ENCODE data around the gene PDE11A. TPM values are rescaled to one million over a fixed set of nuclear protein-coding genes. Genes with fewer than 3 reads are reported as not detected.

Gene PDE11A
- total and polyA plus RNA-seq, 2 of the 8 experiments (the other 6 are each of a cell fraction or from before 2014, with no cell fraction given): 0.19 to 0.23 TPM

- TF ChIP-seq EZH2 (IDR thresholded peaks at IDR 0.05; ENCODE audit: low read depth, low read length, severe bottlenecking): no peak
- TF ChIP-seq SP4 (IDR thresholded peaks at IDR 0.05; ENCODE audit: low read length): no peak
- no peak for TF ChIP-seq BACH1 (IDR thresholded peaks at IDR 0.05; ENCODE audit: low read length)
- Histone ChIP-seq H2BK20ac (ENCODE audit: low read length) (no peak overlapping the region), H4K5ac (ENCODE audit: insufficient read length, low read depth, low read length) (no peak overlapping the region), H3K23ac (ENCODE audit: insufficient read length) (no peak overlapping the region), H3K36me3 (ENCODE audit: control insufficient read depth in 2 of 4, insufficient read depth in 4 of 4, low read length in 3 of 4) (no peaks in the 10 kb centered on the region), H3K14ac (ENCODE audit: insufficient read length) (no peak overlapping the region), H3K79me2 (ENCODE audit: control insufficient read depth in 1 of 2, insufficient read depth in 2 of 2, low read length in 2 of 2) (no peaks in the 10 kb centered on the region), H3K4me1 (replicated peaks in 1 of 4; ENCODE audit: control insufficient read depth in 3 of 4, insufficient read depth in 4 of 4, low read length in 3 of 4) (peaks cover 0 to 7% (median 2%) of the 10 kb centered on the region in 4 experiments; a peak in 3 of 7 replicates), H3K27me3 (replicated peaks in 1 of 4; ENCODE audit: control insufficient read depth in 3 of 4, extremely low read depth in 1 of 4, insufficient read depth in 3 of 4, low read length in 3 of 4) (no peaks in the 10 kb centered on the region), H2AK5ac (ENCODE audit: low read depth, low read length) (no peak overlapping the region), H4K8ac (ENCODE audit: extremely low read depth, insufficient read depth, low read length) (no peak overlapping the region), H2BK5ac (ENCODE audit: low read depth, low read length) (no peak overlapping the region), H3K23me2 (ENCODE audit: low read depth, low read length) (peaks cover 2% of the 10 kb centered on the region), H3K9me3 (ENCODE audit: insufficient read depth in 2 of 2, low read depth in 1 of 2, low read length in 1 of 2) (no peaks in the 10 kb centered on the region), H4K20me1 (replicated peaks in 1 of 2; ENCODE audit: control insufficient read depth in 1 of 2, insufficient read depth in 2 of 2, low read length in 2 of 2) (peaks cover 0 to 3% of the 10 kb centered on the region in 2 experiments), H3K79me1 (ENCODE audit: low read depth, low read length) (no peaks in the 10 kb centered on the region), H3K9ac (replicated peaks in 1 of 4; ENCODE audit: extremely low read depth in 1 of 4, low read depth in 3 of 4, low read length in 3 of 4) (no peak overlapping the region), H3K18ac (ENCODE audit: extremely low read depth, low read length) (no peak overlapping the region), H2BK15ac (ENCODE audit: low read length) (no peak overlapping the region), H4K91ac (replicated peaks; ENCODE audit: insufficient read length, low read length) (no peak overlapping the region), H2BK12ac (ENCODE audit: low read depth, low read length) (no peak overlapping the region), H3K27ac (ENCODE audit: low read depth, low read length) (no peak overlapping the region), H3K4me3 (ENCODE audit: extremely low read depth in 1 of 4, insufficient read depth in 2 of 4, low read depth in 3 of 4, low read length in 4 of 4) (peak overlapping the region in 3 of 4 experiments; percentile 81 to 95 (median 89); a peak in 4 of 8 replicates), H3K4ac (replicated peaks; ENCODE audit: insufficient read length, low read depth, low read length) (no peak overlapping the region), H3K4me2 (ENCODE audit: insufficient read depth in 1 of 2, low read depth in 2 of 2, low read length in 2 of 2) (peak overlapping the region; percentile 68 to 86), H2BK120ac (replicated peaks; ENCODE audit: low read depth, low read length) (no peak overlapping the region), H2AFZ (ENCODE audit: low read length) (peak overlapping the region; percentile 100), H3K56ac (replicated peaks; ENCODE audit: insufficient read length, low read depth, low read length) (no peak overlapping the region)
- 84% methylated on average over 4 of the region's 4 CpGs; no CpG with 5 or more reads in 1 of the 2 experiments for WGBS, 2 experiments (ENCODE audit: extremely low coverage in 1 of 2, insufficient coverage in 1 of 2, insufficient read length in 1 of 2, insufficient replicate concordance in 2 of 2, low coverage in 1 of 2, low lambda C conversion rate in 2 of 2, missing lambda C conversion rate in 1 of 2)
- no peak for DNase-seq (ENCODE audit: low read depth in 1 of 2, low spot score in 2 of 2)
- FAIRE-seq: no peak
- ChIA-PET CTCF (ENCODE audit: partially characterized antibody) (no interaction called here), POLR2A (ENCODE audit: partially characterized antibody) (no interaction called here)
These were observed 453.1 kb downstream of the PDE11A start for GRCh38 chr2:177619461-177619860.

All from H1 (cell line).